ENCODE results near the gene SH2D3A.

Gene SH2D3A

DNA sequence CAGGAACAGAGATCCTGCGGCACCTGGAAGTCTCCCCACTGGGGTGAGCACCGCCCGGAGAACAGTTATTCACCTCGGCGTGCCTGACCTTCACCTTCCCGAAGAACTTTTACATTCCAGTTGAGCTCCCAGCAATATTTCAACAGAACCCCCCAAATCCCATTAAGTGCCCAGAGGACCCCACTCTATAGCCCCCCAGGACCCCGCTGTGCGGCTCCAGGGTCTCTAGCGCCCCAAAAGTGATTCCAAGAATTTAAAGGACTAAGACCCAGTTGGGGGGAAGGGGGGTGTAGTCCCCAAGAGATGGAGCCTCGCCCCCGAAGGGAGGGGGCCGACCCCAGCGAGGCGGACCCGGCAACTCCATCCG lies 30.3 kb downstream of the SH2D3A start:
- DNase-seq, result no peak

DNA sequence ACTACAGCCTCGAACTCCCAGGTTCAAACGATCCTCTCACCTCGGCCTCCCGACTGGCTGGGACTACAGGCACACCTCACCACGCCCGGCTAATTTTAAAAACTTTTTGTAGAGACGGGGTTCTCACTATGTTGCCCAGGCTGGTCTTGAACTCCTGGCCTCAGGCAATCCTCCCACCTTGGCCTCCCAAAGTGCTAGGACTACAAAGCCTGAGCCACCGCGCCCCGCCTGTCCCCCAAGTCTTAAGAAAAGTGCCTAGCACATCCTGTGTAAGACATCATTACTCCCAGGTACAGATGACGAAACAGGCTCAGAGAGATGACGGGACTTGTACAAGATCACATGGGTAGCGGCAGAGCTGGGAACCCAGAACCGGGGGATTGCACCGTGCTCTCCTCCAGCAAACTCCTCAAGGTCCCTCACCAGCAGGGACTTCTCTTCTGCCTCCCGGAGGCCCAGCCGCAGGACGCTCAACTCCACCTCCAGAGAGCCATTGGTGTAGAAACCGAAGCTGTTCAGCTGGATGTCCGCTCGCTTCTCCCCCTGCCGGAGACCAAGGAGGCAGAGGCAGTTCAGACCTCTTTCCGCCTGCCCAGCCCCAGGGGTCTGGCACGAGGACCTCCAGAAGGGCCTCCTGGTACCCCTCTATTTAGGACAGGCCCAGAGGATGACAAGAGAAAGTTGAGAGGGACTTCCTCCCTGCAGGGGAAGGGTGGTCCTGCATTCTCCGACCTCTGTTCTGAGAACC lies 30.9 kb downstream of the SH2D3A start:
- no peak for DNase-seq

- no peak for DNase-seq
Observed at GRCh38 chr19:6735181-6735911, 31.9 kb downstream of the SH2D3A start.

- no peak for DNase-seq
Observed at GRCh38 chr19:6734096-6734696, 33.0 kb downstream of the SH2D3A start.

- DNase-seq, result no peak
Observed at GRCh38 chr19:6733338-6734095, 33.7 kb downstream of the SH2D3A start.

DNA sequence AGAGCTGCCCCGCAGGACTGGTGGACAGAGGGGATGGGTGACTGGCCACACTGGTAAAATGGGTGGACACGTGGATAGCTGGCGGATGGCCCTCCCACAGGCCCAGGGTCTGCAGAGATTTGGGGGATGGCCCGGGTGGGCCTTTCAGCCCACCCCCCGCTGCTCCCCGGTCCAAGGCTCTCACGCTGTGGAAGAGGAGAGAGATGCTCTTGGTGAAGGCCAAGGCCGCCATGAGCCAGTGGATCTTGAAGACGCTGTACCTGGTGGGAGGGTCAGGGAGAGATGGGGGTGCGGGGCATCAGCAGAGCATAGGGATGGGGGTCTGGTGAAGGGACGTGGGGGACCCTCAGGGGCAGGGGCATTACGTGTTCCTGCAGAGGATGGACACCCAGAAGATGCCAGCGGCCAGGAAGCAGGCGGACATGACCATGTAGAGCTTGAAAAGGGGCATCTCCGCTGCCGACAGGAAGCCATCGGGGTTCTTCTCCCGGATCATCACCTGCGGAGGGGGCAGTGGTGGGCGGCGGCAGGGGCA lies 34.4 kb downstream of the SH2D3A start:
- DNase-seq, result no peak

- DNase-seq, result no peak
Observed at GRCh38 chr19:6731822-6732221, 35.4 kb downstream of the SH2D3A start.

DNA sequence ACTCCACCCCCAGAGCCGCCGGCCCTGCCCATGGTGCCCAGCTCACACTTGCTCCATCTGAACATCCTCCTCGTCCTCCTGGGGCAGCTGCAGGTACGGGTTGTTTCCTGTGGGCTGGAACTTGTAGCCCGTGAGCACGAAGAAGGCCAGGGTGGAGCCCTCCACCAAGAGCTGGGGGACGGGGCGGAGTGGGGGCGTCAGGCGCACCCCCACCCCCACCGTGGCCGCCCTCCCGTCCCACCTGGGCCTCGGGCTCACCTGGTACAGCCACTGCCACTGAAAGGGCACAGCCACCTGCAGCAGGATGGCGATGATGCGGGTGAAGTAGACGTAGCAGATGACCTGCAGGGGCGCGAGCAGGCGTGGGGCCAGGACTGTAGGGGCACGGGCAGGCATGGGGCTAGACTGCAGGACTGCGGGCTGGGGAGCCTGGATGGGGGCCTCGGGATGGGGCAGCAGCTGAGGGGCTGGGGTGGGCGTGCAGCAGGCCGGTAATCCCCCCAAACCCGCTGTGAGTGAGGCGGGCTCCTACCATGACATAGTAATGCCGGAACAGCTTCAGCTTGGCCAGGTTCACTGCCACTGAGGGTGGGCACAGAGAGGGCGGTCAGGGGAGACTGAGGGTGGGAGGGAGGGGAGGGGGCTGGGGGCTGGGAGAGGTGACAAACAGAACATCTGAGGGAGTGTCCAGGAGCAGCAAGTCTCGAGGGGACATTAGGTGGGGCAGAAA lies 36.1 kb downstream of the SH2D3A start:
- no peak for DNase-seq

GRCh38 chr19:6730153-6730804 lies 37.0 kb downstream of the SH2D3A start:
- no peak for DNase-seq

DNA sequence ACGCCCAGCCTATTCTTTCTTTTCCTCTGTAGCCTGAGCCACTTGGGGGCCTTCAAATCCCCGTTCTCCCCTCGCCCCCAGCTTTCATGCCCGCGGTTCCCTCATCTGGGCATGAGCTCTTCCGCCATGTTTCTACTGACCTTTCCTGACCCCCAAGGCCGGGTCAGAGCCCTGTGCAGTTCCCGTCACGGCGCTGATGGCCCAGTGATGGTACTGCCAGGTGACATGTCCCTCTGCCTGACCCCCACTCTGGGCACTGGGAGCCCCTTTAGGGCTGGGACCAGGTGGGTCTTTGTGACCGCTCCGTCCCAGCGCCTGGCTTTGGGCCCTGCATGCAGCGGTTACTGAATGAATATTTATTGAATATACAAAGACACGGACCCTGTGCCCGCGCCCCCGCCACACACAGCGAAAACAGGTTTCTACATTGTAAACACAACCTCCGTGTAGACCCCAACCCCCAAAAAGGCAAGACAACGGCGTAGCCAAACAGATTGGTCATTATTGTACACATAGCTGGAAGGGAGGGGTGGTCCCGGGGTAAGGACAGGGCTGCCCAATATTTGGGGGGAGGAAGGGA lies 37.6 kb downstream of the SH2D3A start:
- DNase-seq, result no peak

GRCh38 chr19:6728346-6728745 lies 38.9 kb downstream of the SH2D3A start:
- no peak for DNase-seq

- DNase-seq, result no peak
Observed at GRCh38 chr19:6725513-6726231, 41.6 kb downstream of the SH2D3A start.

- no peak for DNase-seq
Observed at GRCh38 chr19:6724631-6725492, 42.4 kb downstream of the SH2D3A start.

DNA sequence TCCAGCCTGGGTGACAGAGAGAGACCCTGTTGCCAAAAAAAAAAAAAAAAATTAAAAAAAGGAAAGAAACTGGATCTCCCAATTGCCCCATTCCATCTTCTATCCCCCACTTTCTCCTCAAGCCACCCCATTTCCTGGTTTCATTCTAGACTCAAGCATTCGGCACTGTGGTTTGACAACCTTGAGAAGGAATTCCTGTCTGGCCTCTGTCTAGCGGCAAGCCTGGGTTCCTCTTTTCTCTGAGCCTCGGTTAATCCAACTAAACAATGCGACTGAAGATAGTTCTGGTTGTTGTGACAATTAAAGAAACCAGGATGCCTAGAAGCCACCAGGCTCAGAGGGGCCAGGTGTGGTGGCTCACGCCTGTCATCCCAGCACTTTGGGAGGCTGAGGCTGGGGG lies 43.5 kb downstream of the SH2D3A start:
- no peak for DNase-seq

- DNase-seq, result no peak
Observed at GRCh38 chr19:6723108-6723618, 44.1 kb downstream of the SH2D3A start.

- no peak for DNase-seq
Observed at GRCh38 chr19:6721773-6722172, 45.5 kb downstream of the SH2D3A start.

DNA sequence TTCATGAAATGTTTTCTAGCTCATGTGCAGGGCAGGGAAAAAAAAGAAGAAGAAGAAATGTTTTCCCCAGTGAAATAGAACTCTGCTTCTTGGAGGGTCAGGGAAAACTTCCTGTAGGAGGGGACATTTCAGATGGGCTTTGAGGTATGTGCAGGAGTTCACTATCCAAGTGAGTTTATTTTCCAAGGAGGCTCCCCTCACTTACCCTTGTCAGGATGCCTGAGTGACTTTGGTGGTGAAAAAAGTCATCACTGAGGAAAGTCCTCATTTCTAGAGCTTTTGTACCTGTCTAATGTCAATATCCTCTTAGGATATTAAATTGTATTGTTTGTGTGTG lies 46.1 kb downstream of the SH2D3A start:
- DNase-seq, result no peak

- no peak for DNase-seq
Observed at GRCh38 chr19:6720369-6721137, 46.7 kb downstream of the SH2D3A start, which contains the start of gene C3. Gene C3, minus strand, starts transcription at chr19:6720650. Its CDS starts 61 bp downstream, at chr19:6720589.

- DNase-seq, result no peak
Observed at GRCh38 chr19:6719992-6720368, 47.3 kb downstream of the SH2D3A start.

Measured in NCI-H1048 (cell line).